HG03565 (cell line): ENCODE data around the gene OR1S2.
"Not testable (repeated sequence)": the region's sequence is repeated elsewhere in the genome, so short reads cannot be mapped to it uniquely, and the experiment has no call there.

Source experiments
- ATAC-seq: cut with Tn5 transposase; IDR thresholded peaks from one replicate; pipeline ENCODE4 v1.9.1; 2021; ENCODE audit warnings: mild to moderate bottlenecking, moderate library complexity; ENCODE audit not compliant: unreplicated experiment

OR1S2 gene, protein sequence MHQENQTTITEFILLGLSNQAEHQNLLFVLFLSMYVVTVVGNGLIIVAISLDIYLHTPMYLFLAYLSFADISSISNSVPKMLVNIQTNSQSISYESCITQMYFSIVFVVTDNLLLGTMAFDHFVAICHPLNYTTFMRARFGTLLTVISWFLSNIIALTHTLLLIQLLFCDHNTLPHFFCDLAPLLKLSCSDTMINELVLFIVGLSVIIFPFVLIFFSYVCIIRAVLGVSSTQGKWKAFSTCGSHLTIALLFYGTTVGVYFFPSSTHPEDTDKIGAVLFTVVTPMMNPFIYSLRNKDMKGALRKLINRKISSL

GRCh38 chr11:58204042-58204441 lies at the start of gene OR1S2:
OR1S2 (minus strand) TSS chr11:58204142; CDS start chr11:58204142, 0 bp downstream.
- ATAC-seq: no peak

DNA sequence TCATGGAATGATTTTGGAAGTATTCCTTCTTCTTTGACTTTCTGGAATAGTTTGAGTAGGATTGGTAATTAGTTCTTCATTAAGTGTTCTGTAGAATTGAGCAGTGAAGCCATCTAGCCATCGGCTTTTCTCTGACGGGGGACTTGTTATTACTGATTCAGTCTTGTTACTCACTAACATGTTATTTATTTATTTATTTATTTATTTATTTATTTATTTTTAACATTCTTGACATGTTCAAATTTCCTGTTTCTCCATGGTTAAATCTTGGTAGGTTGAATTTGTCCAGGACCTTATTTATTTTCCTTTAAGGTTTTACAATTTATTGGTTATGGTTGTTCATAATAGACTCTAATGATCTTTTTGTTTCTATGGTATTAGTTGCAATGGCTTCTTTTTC lies 40.0 kb upstream of the OR1S2 start:
- no peak for ATAC-seq

- ATAC-seq: no peak
Observed at GRCh38 chr11:58227956-58228615, 24.1 kb upstream of the OR1S2 start.

- ATAC-seq: no peak
Observed at GRCh38 chr11:58222721-58223120, 18.8 kb upstream of the OR1S2 start.

- no peak for ATAC-seq
Observed at GRCh38 chr11:58216476-58216875, 12.5 kb upstream of the OR1S2 start.

- not testable (repeated sequence) for ATAC-seq
Observed at GRCh38 chr11:58212420-58212819, 8.5 kb upstream of the OR1S2 start, which contains the start of gene OR1S1. OR1S1 (plus strand) TSS chr11:58212720.

DNA sequence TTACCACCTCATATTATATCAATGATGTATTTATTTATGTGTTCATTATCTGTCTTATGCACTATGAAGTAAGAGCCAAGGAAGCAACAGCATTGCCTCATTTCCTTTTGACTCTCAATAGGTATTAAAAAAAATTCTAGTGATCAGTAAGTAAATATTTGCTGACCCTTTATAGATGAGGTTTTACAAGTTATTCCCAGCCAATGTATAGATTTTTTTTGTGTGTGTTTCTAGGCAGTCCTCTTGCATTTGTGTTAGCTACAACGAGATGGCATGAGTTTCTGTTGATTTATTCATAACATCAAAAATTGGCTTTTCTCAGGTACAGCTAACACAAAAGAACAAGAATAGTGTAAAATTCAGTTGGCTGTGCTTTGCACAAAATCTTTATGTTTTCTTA lies 4.7 kb downstream of the OR1S2 start:
- ATAC-seq: no peak

GRCh38 chr11:58195939-58196338 lies 8.0 kb downstream of the OR1S2 start:
- no peak for ATAC-seq

DNA sequence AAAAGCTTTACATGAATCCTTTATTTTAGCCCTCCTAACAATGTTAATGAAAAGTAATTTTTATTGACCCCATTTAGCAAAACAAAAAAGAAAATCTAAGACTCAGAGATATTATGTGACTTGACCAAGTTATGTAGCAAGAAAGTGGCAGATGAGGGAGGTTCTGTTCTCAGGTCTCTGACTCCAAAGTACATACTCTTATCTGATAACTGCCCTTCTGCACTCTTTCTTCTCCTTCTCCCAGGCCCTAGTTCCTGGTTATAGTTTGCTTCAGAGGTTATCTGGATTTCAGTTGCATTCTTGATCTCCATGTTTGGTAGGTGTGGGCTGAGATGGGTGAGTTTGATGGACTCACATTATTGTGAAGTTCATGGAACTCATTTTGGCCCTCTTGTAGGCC lies 10.6 kb downstream of the OR1S2 start:
- no peak for ATAC-seq

- no peak for ATAC-seq
Observed at GRCh38 chr11:58192229-58192628, 11.7 kb downstream of the OR1S2 start.

- ATAC-seq: no peak
Observed at GRCh38 chr11:58188770-58189169, 15.2 kb downstream of the OR1S2 start, which contains the start of gene OR9Q2. OR9Q2 (plus strand) TSS chr11:58189070; CDS start chr11:58190491, 1,421 bp downstream.

DNA sequence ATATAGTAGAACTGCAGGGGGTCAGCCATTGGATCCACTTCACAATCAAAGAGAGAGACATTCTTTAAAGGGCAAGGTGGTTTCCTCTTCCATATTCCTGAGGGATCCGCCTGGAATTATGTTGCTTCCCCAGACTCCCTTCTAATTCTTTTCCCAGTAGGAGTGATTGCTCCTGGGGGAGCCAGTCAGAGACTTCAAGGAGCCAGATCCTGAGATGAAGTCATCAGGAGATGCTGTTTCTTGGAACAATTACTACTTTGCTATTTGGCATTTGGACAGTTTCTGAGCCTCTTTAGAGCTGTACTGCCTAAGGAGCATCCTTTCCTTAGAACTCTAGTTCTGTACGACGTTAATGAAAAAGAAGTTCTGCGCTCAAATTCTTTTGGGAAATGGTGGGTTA lies 17.0 kb downstream of the OR1S2 start:
- no peak for ATAC-seq

DNA sequence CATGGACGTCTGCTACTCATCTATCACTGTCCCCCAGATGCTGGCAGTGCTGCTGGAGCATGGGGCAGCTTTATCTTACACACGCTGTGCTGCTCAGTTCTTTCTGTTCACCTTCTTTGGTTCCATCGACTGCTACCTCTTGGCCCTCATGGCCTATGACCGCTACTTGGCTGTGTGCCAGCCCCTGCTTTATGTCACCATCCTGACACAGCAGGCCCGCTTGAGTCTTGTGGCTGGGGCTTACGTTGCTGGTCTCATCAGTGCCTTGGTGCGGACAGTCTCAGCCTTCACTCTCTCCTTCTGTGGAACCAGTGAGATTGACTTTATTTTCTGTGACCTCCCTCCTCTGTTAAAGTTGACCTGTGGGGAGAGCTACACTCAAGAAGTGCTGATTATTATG lies 24.3 kb downstream of the OR1S2 start:
- ATAC-seq: no peak

- ATAC-seq: no peak
Observed at GRCh38 chr11:58178444-58178843, 25.5 kb downstream of the OR1S2 start.

DNA sequence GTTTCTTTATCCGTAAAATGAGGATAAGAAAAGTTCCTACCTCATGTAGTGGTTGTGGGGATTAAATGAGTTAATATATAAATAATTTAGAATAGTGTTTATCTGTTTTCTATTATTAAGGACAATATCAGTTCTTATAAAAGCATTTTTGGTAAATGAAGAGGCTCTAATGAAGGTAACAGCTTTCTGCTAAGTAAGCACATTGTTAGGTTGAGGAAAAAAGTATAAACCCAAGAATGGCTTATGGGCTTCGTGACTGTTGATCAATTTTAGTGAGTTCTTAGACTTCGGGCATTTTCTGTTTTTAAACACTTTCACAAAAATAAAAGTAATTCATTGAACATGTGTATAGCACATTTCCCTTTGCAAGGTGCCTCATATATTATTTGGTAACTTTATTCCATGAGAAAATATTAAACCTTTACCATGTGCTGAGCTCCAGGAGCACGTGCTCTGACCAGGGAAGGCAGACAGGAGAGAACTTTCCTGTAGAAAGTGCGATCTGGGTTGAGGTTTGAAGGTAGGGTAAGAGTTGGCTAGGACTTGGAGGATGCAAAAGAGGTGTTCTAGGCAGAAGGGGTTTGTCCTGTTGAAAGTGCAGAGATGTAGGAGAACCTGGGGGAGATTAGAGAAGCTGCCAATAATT lies 26.4 kb downstream of the OR1S2 start:
- no peak for ATAC-seq

DNA sequence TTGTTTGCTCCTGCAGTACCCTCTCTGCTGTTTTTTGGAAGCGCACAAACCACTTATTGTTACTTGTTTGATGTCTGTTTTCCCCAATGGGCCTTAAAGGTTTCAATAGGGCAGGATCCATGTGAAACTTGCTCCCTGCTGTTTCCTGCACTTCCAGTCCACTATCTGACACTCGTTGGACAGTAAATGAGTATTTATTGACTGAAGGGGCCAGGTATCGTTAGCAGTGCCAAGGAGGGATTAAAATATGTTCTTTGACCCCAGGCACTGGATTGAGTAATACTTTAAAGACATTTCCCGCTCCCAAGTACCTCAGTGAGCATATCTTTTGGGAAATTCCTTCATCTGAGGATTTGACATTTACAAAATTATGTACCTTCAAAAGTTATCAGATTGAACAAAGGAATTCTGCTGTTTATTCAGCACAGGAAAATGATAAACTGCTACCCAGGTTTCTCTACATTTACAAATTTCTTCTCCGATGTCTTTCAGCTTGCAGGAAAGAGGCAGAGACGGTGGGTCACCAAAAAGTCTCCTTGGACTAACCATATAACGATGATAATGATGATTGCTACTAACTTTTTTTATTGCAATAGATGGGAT lies 38.3 kb downstream of the OR1S2 start:
- no peak for ATAC-seq

DNA sequence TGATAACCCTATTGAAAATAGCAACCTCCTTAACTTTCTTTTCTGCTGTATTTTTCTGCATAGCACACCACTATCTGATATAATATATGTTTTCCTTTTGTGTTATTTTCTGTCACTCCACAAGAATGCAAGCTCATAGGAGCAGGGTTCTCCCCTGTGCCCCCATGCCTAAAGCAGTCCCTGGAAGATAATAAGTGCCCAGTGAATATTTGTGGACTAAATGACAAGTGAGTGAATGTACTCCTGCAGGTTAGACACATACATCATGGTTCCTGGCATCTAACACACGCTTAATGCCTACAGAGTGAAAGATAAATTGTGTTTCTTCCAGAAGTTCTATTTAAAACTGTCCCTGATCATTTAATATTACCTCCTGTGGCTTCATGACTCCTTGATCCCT lies 39.0 kb downstream of the OR1S2 start:
- ATAC-seq: no peak

GRCh38 chr11:58164389-58164788 lies 39.6 kb downstream of the OR1S2 start:
- ATAC-seq: no peak
